HepG2 (cell line): ENCODE data around the gene TMBIM6. TPM values are rescaled to one million over a fixed set of nuclear protein-coding genes. Genes with fewer than 3 reads are reported as not detected.

Experiments used
- ATF3 ChIP-seq: sonication (generic); formaldehyde crosslinking; IDR thresholded peaks from 2 replicates; pipeline ENCODE4 v1.4.0; 2020; ENCODE audit warnings: missing genetic modification reagents
- BCL3 ChIP-seq: sonication (generic); formaldehyde crosslinking; IDR thresholded peaks from 2 replicates; pipeline ENCODE4 v1.5.1; 2020; ENCODE audit warnings: mild to moderate bottlenecking, missing genetic modification reagents, moderate library complexity
- CBX5 ChIP-seq: sonication (generic); formaldehyde crosslinking; IDR thresholded peaks from 2 replicates; pipeline ENCODE4 v1.4.0; 2020; ENCODE audit warnings: missing genetic modification reagents, borderline replicate concordance
- CEBPG ChIP-seq: IDR thresholded peaks from 2 replicates; pipeline ENCODE4 v1.6.1; 2016
- GMEB1 ChIP-seq: sonication (generic); formaldehyde crosslinking; IDR thresholded peaks from 2 replicates; pipeline ENCODE4 v1.5.1; 2020; ENCODE audit warnings: missing genetic modification reagents, mild to moderate bottlenecking, borderline replicate concordance
- HNRNPH1 ChIP-seq: fragments of 200-400 bp; formaldehyde crosslinking; optimal IDR thresholded peaks from 2 replicates; pipeline ENCODE3; 2017; ENCODE audit warnings: mild to moderate bottlenecking, low read depth, low read length
- JUND ChIP-seq: sonication (generic); formaldehyde crosslinking; IDR thresholded peaks from 2 replicates; pipeline ENCODE4 v1.8.0; 2022; ENCODE audit warnings: mild to moderate bottlenecking, missing genetic modification reagents
- KMT2A ChIP-seq: sonication (generic); formaldehyde crosslinking; IDR thresholded peaks from 2 replicates; pipeline ENCODE4 v1.4.0; 2020; ENCODE audit warnings: missing genetic modification reagents
- MTF1 ChIP-seq: sonication (generic); formaldehyde crosslinking; IDR thresholded peaks from 2 replicates; pipeline ENCODE4 v1.5.0; 2020; ENCODE audit warnings: missing genetic modification reagents
- SAP130 ChIP-seq: IDR thresholded peaks from 2 replicates; pipeline ENCODE4 v1.6.1; 2016; ENCODE audit warnings: low read depth
- SRY ChIP-seq: sonication (generic); formaldehyde crosslinking; IDR thresholded peaks from 2 replicates; pipeline ENCODE4 v1.8.0; 2022; ENCODE audit warnings: mild to moderate bottlenecking, missing genetic modification reagents
- TBX2 ChIP-seq: sonication (generic); formaldehyde crosslinking; IDR thresholded peaks from 2 replicates; pipeline ENCODE4 v1.5.0; 2020; ENCODE audit warnings: missing genetic modification reagents, mild to moderate bottlenecking, borderline replicate concordance
- TBX3 ChIP-seq: fragments of 450-650 bp; IDR thresholded peaks from 2 replicates; pipeline ENCODE4 v1.6.1; 2017; ENCODE audit warnings: antibody characterized with exemption, mild to moderate bottlenecking, inconsistent platforms, borderline replicate concordance
- TCF12 ChIP-seq, 2 experiments: fragments of 450-650 bp in 1 of 2; sonication (generic) in 1 of 2; formaldehyde crosslinking in 1 of 2; IDR thresholded peaks; 2 replicates each; pipeline versions ENCODE4 v1.6.1 to v1.8.0; 2017 to 2022; ENCODE audit warnings: antibody characterized with exemption in 1 of 2, mild to moderate bottlenecking in 1 of 2, missing genetic modification reagents in 1 of 2, moderate library complexity in 1 of 2
- ZFX ChIP-seq: sonication (generic); formaldehyde crosslinking; IDR thresholded peaks from 2 replicates; pipeline ENCODE4 v1.4.0; 2020; ENCODE audit warnings: mild to moderate bottlenecking, low read depth, missing genetic modification reagents, moderate library complexity
- ZNF263 ChIP-seq: sonication (generic); formaldehyde crosslinking; IDR thresholded peaks from 2 replicates; pipeline ENCODE4 v1.4.0; 2020; ENCODE audit warnings: missing genetic modification reagents
- ZNF34 ChIP-seq: sonication (generic); formaldehyde crosslinking; IDR thresholded peaks from 2 replicates; pipeline ENCODE4 v1.4.0; 2020; ENCODE audit warnings: mild to moderate bottlenecking, missing genetic modification reagents, borderline replicate concordance
- ZNF354B ChIP-seq: sonication (generic); formaldehyde crosslinking; IDR thresholded peaks from 2 replicates; pipeline ENCODE4 v1.8.0; 2022; ENCODE audit warnings: mild to moderate bottlenecking, missing genetic modification reagents
- ZNF512 ChIP-seq: sonication (generic); formaldehyde crosslinking; IDR thresholded peaks from 2 replicates; pipeline ENCODE4 v1.4.0; 2020; ENCODE audit warnings: mild to moderate bottlenecking, missing genetic modification reagents
- ZNF839 ChIP-seq: sonication (generic); formaldehyde crosslinking; IDR thresholded peaks from 2 replicates; pipeline ENCODE4 v1.4.0; 2020; ENCODE audit warnings: missing genetic modification reagents, mild to moderate bottlenecking, borderline replicate concordance
- polyA plus RNA-seq, 8 experiments: library from polyadenylated mRNA; depleted of rRNA in 3 of 8; stranded (reverse) in 7 of 8; unstranded in 1 of 8; fragments of >200 nt; fragmentation: Illumina TruSeq in 4 of 8; extraction: Trizol in 4 of 8; gene quantifications; 2 replicates each; pipeline versions ENCODE4 v1.2.1 to v1.2.3, GENCODE V29; 2011 to 2016; ENCODE audit warnings: low read depth in 4 of 8, missing spikeins in 1 of 8, mixed read lengths in 1 of 8; ENCODE audit not compliant: insufficient read depth in 1 of 8
- total RNA-seq, 5 experiments: library from RNA; depleted of rRNA; stranded (reverse); fragments of >200 nt; fragmentation: Illumina TruSeq; extraction: Trizol; gene quantifications; 2 replicates each; pipeline ENCODE4 v1.2.3, GENCODE V29; 2016; ENCODE audit warnings: low read depth in 1 of 5

Gene TMBIM6
- total and polyA plus RNA-seq, 2 of the 13 experiments (the other 11 are each of a cell fraction or from before 2014, with no cell fraction given) = 412 to 468 TPM

GRCh38 chr12:49741882-49742620 lies 694 bp downstream of the TMBIM6 start (continued):
- no peak for TF ChIP-seq JUND
- TF ChIP-seq ZNF512 (CRISPR knock-in tag) = no peak
- TF ChIP-seq CBX5 = no peak
- TF ChIP-seq ZNF34 (CRISPR knock-in tag) = no peak
- no peak for TF ChIP-seq MTF1 (CRISPR knock-in tag)
- no peak for TF ChIP-seq KMT2A (CRISPR knock-in tag)
- TF ChIP-seq TCF12 (IDR thresholded peaks at IDR 0.05) = no peak
- TF ChIP-seq TCF12 (CRISPR knock-in tag; IDR thresholded peaks at IDR 0.05) = no peak
- 0 out of 2 replicates have a peak, but pooled peaks have one; percentile 18 for TF ChIP-seq BCL3
- TF ChIP-seq ZFX (CRISPR knock-in tag) = 0 out of 2 replicates have a peak, but pooled peaks have one; percentile 62
- no peak for TF ChIP-seq ZNF839
- no peak; the same call in 1 of the 2 replicates for TF ChIP-seq TBX2 (CRISPR knock-in tag)
- no peak; the same call in 1 of the 2 replicates for TF ChIP-seq ATF3 (CRISPR knock-in tag)
- peak; percentile 11; the same call in 1 of the 2 replicates for TF ChIP-seq SAP130 (CRISPR knock-in tag)
- no peak for TF ChIP-seq GMEB1
- TF ChIP-seq ZNF263 (CRISPR knock-in tag) = no peak
- no peak for TF ChIP-seq HNRNPH1
- no peak for TF ChIP-seq TBX3
- no peak for TF ChIP-seq ZNF354B (CRISPR knock-in tag)
- no peak for TF ChIP-seq CEBPG (CRISPR knock-in tag)
- no peak for TF ChIP-seq SRY (CRISPR knock-in tag)
